ENCODE measurements around the gene VCAN. TPM values are rescaled to one million over a fixed set of nuclear protein-coding genes. Genes with fewer than 3 reads are reported as not detected.

Gene VCAN
- total RNA-seq, 1 experiment from 2014 or later: 0.72 TPM

GRCh38 chr5:83517688-83518085 lies 46.1 kb downstream of the VCAN start:
- no peak overlapping the region for H3K27ac ChIP-seq (ENCODE audit: low read length)
- no peaks in the 10 kb centered on the region for H3K27me3 ChIP-seq (ENCODE audit: control insufficient read depth, insufficient read depth, low read length)
- no peaks in the 10 kb centered on the region for H3K9me3 ChIP-seq (ENCODE audit: control insufficient read depth, insufficient read depth, low read depth, low read length)
- POLR2A ChIA-PET: no interaction called here
- BruUV-seq (replicated peaks): no TSS peak
- CTCF ChIA-PET: no interaction called here
- no peak for ATAC-seq
- no peak overlapping the region for H3K4me3 ChIP-seq (ENCODE audit: low read depth in 2 of 2, low read length in 2 of 2)
- TF ChIP-seq TCF7L2 (IDR thresholded peaks at IDR 0.05; ENCODE audit: low read depth, low read length) (no peak), CTCF (IDR thresholded peaks at IDR 0.05) (no peak), SIN3A (IDR thresholded peaks at IDR 0.05; ENCODE audit: borderline replicate concordance, insufficient read depth, low read depth, low read length) (no peak), REST (IDR thresholded peaks at IDR 0.05; ENCODE audit: insufficient read depth in 1 of 2, low read depth in 2 of 2, low read length in 1 of 2) (no peak), POLR2AphosphoS5 (IDR thresholded peaks at IDR 0.05; ENCODE audit: low read depth, low read length) (no peak)
- intact Hi-C loops (cut with micrococcal nuclease; ENCODE audit: unreplicated experiment) (no loop called here), in situ Hi-C loops (cut with HindIII; ENCODE audit: low pct_unique_long_range_greater_than_20kb, low sequenced_read_pairs) (no loop called here)
- H3K36me3 ChIP-seq (ENCODE audit: control insufficient read depth, insufficient read depth, low read length): no peaks in the 10 kb centered on the region
- H3K4me1 ChIP-seq (ENCODE audit: control insufficient read depth, insufficient read depth, low read length): no peaks in the 10 kb centered on the region
- DNase-seq (ENCODE audit: low read depth, low spot score): no peak

GRCh38 chr5:83518319-83519061 lies 46.9 kb downstream of the VCAN start:
- H3K27me3 ChIP-seq (ENCODE audit: control insufficient read depth, insufficient read depth, low read length): no peaks in the 10 kb centered on the region
- TF ChIP-seq REST (IDR thresholded peaks at IDR 0.05; ENCODE audit: insufficient read depth in 1 of 2, low read depth in 2 of 2, low read length in 1 of 2) (no peak), SIN3A (IDR thresholded peaks at IDR 0.05; ENCODE audit: borderline replicate concordance, insufficient read depth, low read depth, low read length) (no peak), POLR2AphosphoS5 (IDR thresholded peaks at IDR 0.05; ENCODE audit: low read depth, low read length) (no peak), TCF7L2 (IDR thresholded peaks at IDR 0.05; ENCODE audit: low read depth, low read length) (no peak), CTCF (IDR thresholded peaks at IDR 0.05) (no peak)
- H3K36me3 ChIP-seq (ENCODE audit: control insufficient read depth, insufficient read depth, low read length): no peaks in the 10 kb centered on the region
- no TSS peak for BruUV-seq (replicated peaks)
- in situ Hi-C loops (cut with HindIII; ENCODE audit: low pct_unique_long_range_greater_than_20kb, low sequenced_read_pairs) (no loop called here), intact Hi-C loops (cut with micrococcal nuclease; ENCODE audit: unreplicated experiment) (no loop called here)
- POLR2A ChIA-PET: no interaction called here
- no peaks in the 10 kb centered on the region for H3K9me3 ChIP-seq (ENCODE audit: control insufficient read depth, insufficient read depth, low read depth, low read length)
- no peak overlapping the region for H3K27ac ChIP-seq (ENCODE audit: low read length)
- ATAC-seq (no peak), DNase-seq (ENCODE audit: low read depth, low spot score) (no peak)
- no peak overlapping the region for H3K4me3 ChIP-seq (ENCODE audit: low read depth in 2 of 2, low read length in 2 of 2)
- CTCF ChIA-PET: no interaction called here
- H3K4me1 ChIP-seq (ENCODE audit: control insufficient read depth, insufficient read depth, low read length): no peaks in the 10 kb centered on the region
